ENCODE data around the gene CST2.
A peak's percentile ranks its signal among the peaks of the same experiment; 100 is the strongest.
"Not testable (repeated sequence)": the region's sequence is repeated elsewhere in the genome, so short reads cannot be mapped to it uniquely, and the experiment has no call there.

Gene CST2

DNA sequence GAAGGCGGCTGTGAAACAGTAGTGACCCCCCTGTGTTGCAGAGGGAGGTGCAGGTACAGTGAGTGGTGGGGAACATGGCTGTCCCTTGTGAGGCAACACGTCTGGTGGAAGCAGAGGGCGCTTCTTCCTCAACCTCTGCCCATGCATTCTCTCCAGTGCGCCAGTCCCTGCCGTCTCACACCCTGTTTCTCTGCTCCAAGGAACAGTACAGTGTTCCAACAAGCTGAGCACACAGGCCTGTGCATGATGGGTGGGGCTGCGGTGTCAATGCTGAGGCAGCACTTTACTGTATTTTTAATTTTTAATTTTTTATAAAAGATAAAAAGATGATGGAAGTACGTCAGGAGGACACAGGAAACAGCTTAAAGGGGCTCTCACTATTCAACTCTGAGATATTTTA is 32.5 kb downstream of the CST2 start:
- no peak overlapping the region for H3K9ac ChIP-seq (ENCODE audit: low read length)
- no peak overlapping the region for H3K56ac ChIP-seq (ENCODE audit: low read length)
- no peak for DNase-seq
- H2BK120ac ChIP-seq (ENCODE audit: low read depth, low read length): no peak overlapping the region
- no peak overlapping the region for H3K23ac ChIP-seq (ENCODE audit: low read length)
- no peaks in the 10 kb centered on the region for H3K79me1 ChIP-seq (ENCODE audit: low read length)
- H3K27ac ChIP-seq (ENCODE audit: low read depth, low read length): no peak overlapping the region
- H3K27me3 ChIP-seq (ENCODE audit: insufficient read depth, low read length, poor library complexity): no peaks in the 10 kb centered on the region
- H3K18ac ChIP-seq (ENCODE audit: low read length): no peak overlapping the region
- H3K4ac ChIP-seq (ENCODE audit: low read depth, low read length): no peak overlapping the region
- no peak overlapping the region for H4K5ac ChIP-seq (ENCODE audit: low read length)
- H4K8ac ChIP-seq (ENCODE audit: low read depth, low read length): no peak overlapping the region
- no peaks in the 10 kb centered on the region for H3K36me3 ChIP-seq (ENCODE audit: control insufficient read depth, insufficient read depth, low read length)
- WGBS (ENCODE audit: extremely low coverage, insufficient coverage, low lambda C conversion rate): no CpG with 5 or more reads among the region's 7 CpGs
- no peak overlapping the region for H3K4me3 ChIP-seq (ENCODE audit: low read length)
- H2BK5ac ChIP-seq (ENCODE audit: low read length): no peak overlapping the region
- H3K4me2 ChIP-seq (ENCODE audit: low read length): no peak overlapping the region
- H3K79me2 ChIP-seq (ENCODE audit: control insufficient read depth, insufficient read depth, low read length): no peaks in the 10 kb centered on the region
- no peak overlapping the region for H2AK5ac ChIP-seq (ENCODE audit: low read length)
- no peaks in the 10 kb centered on the region for H3K4me1 ChIP-seq (ENCODE audit: control insufficient read depth, low read depth, low read length)
- H2BK15ac ChIP-seq (replicated peaks; ENCODE audit: low read depth): no peak overlapping the region

DNA sequence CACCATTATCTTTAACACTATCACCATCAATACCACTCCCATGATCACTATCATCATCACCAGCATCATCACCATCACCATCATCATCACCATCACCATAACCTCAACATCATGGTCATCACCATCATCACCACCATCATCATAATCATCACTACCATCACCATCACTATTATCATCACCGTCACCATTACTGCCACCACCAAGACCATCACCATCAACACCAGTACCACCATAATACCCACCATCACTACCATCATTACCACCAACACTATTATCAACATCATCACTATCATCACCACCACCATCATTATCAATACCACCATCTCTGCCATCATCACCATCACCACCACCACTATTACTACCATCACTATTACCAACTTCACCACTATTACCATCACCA is 43.1 kb downstream of the CST2 start:
- Histone ChIP-seq H3K27me3 (ENCODE audit: insufficient read depth, low read length, poor library complexity) (no peaks in the 10 kb centered on the region), H2BK120ac (ENCODE audit: low read depth, low read length) (no peak overlapping the region), H3K4ac (ENCODE audit: low read depth, low read length) (no peak overlapping the region), H3K4me1 (ENCODE audit: control insufficient read depth, low read depth, low read length) (no peaks in the 10 kb centered on the region), H3K9ac (ENCODE audit: low read length) (no peak overlapping the region), H2BK5ac (ENCODE audit: low read length) (no peak overlapping the region), H4K8ac (ENCODE audit: low read depth, low read length) (no peak overlapping the region), H3K79me2 (ENCODE audit: control insufficient read depth, insufficient read depth, low read length) (no peaks in the 10 kb centered on the region), H3K4me2 (ENCODE audit: low read length) (no peak overlapping the region), H2BK15ac (replicated peaks; ENCODE audit: low read depth) (no peak overlapping the region), H3K56ac (ENCODE audit: low read length) (no peak overlapping the region), H4K5ac (ENCODE audit: low read length) (no peak overlapping the region), H3K4me3 (ENCODE audit: low read length) (no peak overlapping the region), H3K79me1 (ENCODE audit: low read length) (no peaks in the 10 kb centered on the region), H3K18ac (ENCODE audit: low read length) (no peak overlapping the region), H3K27ac (ENCODE audit: low read depth, low read length) (no peak overlapping the region), H3K36me3 (ENCODE audit: control insufficient read depth, insufficient read depth, low read length) (no peaks in the 10 kb centered on the region), H2AK5ac (ENCODE audit: low read length) (no peak overlapping the region), H3K23ac (ENCODE audit: low read length) (no peak overlapping the region)
- no CpG with 5 or more reads among the region's 1 CpG for WGBS (ENCODE audit: extremely low coverage, insufficient coverage, low lambda C conversion rate)
- no peak for DNase-seq

DNA sequence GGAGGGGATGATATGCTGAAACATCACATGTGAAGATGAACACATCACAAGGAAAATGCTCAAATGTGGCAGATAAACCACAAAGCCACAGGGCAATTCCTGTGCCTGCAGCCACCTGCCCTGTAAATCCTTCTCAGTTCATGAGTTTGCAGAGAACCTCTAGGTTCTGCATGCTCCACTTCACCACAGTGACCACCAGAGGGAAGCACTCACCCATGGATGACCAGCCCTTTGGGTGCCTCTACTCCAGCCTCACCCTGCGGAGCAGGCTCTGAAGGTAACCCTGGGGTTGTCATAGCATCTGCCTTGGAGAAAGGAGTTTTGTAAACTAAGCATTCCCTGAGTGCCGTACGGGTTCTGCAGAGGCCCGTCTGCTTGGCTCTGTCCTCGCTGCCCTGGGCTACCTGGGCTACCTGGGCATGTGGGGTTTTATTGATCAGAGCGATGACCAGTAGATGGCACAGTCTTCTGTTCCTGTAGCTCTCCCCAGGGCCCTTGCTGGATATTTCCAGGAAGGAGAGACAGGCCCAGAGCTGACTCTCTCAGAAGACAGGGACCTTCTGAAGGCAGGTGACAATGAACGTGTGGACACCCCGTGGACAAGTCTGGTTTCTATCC is 44.1 kb downstream of the CST2 start:
- Histone ChIP-seq H3K4me3 (ENCODE audit: low read length) (no peak overlapping the region), H4K5ac (ENCODE audit: low read length) (no peak overlapping the region), H3K4me2 (ENCODE audit: low read length) (no peak overlapping the region), H3K79me2 (ENCODE audit: control insufficient read depth, insufficient read depth, low read length) (no peaks in the 10 kb centered on the region), H2BK5ac (ENCODE audit: low read length) (no peak overlapping the region), H2BK15ac (replicated peaks; ENCODE audit: low read depth) (no peak overlapping the region), H2AK5ac (ENCODE audit: low read length) (no peak overlapping the region), H3K27ac (ENCODE audit: low read depth, low read length) (no peak overlapping the region), H3K4ac (ENCODE audit: low read depth, low read length) (no peak overlapping the region), H3K36me3 (ENCODE audit: control insufficient read depth, insufficient read depth, low read length) (no peaks in the 10 kb centered on the region), H3K79me1 (ENCODE audit: low read length) (no peaks in the 10 kb centered on the region), H3K23ac (ENCODE audit: low read length) (no peak overlapping the region), H2BK120ac (ENCODE audit: low read depth, low read length) (no peak overlapping the region), H3K18ac (ENCODE audit: low read length) (no peak overlapping the region), H3K56ac (ENCODE audit: low read length) (no peak overlapping the region), H4K8ac (ENCODE audit: low read depth, low read length) (no peak overlapping the region), H3K4me1 (ENCODE audit: control insufficient read depth, low read depth, low read length) (no peaks in the 10 kb centered on the region), H3K27me3 (ENCODE audit: insufficient read depth, low read length, poor library complexity) (no peaks in the 10 kb centered on the region), H3K9ac (ENCODE audit: low read length) (no peak overlapping the region)
- DNase-seq: peak; percentile 78
- no CpG with 5 or more reads among the region's 8 CpGs for WGBS (ENCODE audit: extremely low coverage, insufficient coverage, low lambda C conversion rate)

DNA sequence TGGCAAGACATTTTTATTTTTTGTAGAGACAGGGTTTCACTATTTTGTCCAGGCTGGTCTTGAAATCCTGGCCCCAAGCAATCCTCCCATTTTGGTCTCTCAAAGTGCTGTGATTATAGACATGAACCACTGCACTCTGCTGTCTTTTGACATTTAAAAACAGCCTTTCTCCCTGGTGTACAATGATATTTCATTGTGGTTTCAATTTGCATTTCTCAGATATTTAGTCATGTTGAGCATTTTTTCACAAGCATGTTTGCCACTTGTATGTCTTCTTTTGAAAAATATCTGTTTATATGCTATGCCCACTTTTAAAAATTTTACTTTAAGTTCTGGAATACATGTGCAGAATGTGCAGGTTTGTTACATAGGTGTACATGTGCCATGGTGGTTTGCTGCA is 47.9 kb downstream of the CST2 start:
- not testable (repeated sequence) for H3K56ac ChIP-seq (ENCODE audit: low read length)

DNA sequence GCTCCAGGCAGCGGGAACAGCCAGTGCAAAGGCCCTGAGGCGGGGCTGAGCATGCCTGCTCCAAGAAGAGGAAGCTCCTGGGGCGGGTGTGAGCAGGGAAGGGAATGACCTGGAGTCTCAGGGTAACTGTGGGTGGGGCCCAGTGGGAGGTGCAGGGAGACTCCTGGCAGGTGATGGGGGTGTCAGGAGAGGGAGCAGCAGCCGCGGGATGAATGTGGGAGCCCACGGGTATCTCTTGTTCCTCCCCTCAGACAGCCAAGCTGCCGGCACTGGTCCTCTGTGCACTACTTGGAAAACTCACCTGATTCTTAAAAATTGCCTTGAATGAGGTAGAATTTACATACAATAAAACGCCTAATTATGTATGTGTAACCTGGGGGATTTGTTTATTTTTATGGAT is 49.1 kb downstream of the CST2 start:
- not testable (repeated sequence) for H3K9ac ChIP-seq (ENCODE audit: low read length); H2BK15ac ChIP-seq (replicated peaks; ENCODE audit: low read depth); H3K79me1 ChIP-seq (ENCODE audit: low read length); H3K23ac ChIP-seq (ENCODE audit: low read length); H3K4me2 ChIP-seq (ENCODE audit: low read length); H3K79me2 ChIP-seq (ENCODE audit: control insufficient read depth, insufficient read depth, low read length); DNase-seq; H3K4me3 ChIP-seq (ENCODE audit: low read length); H2BK120ac ChIP-seq (ENCODE audit: low read depth, low read length); H3K36me3 ChIP-seq (ENCODE audit: control insufficient read depth, insufficient read depth, low read length); H3K27me3 ChIP-seq (ENCODE audit: insufficient read depth, low read length, poor library complexity); H3K27ac ChIP-seq (ENCODE audit: low read depth, low read length); H3K4me1 ChIP-seq (ENCODE audit: control insufficient read depth, low read depth, low read length); H4K5ac ChIP-seq (ENCODE audit: low read length); H3K18ac ChIP-seq (ENCODE audit: low read length); H2AK5ac ChIP-seq (ENCODE audit: low read length); H3K4ac ChIP-seq (ENCODE audit: low read depth, low read length); H4K8ac ChIP-seq (ENCODE audit: low read depth, low read length); H2BK5ac ChIP-seq (ENCODE audit: low read length); H3K56ac ChIP-seq (ENCODE audit: low read length)
- WGBS (ENCODE audit: extremely low coverage, insufficient coverage, low lambda C conversion rate): no CpG with 5 or more reads among the region's 8 CpGs

More for the DNA sequence above, 47.9 kb downstream of the CST2 start:
- not testable (repeated sequence) for H4K8ac ChIP-seq (ENCODE audit: low read depth, low read length); H3K4ac ChIP-seq (ENCODE audit: low read depth, low read length); H3K9ac ChIP-seq (ENCODE audit: low read length); H2AK5ac ChIP-seq (ENCODE audit: low read length); H3K79me1 ChIP-seq (ENCODE audit: low read length); H3K27ac ChIP-seq (ENCODE audit: low read depth, low read length); H3K36me3 ChIP-seq (ENCODE audit: control insufficient read depth, insufficient read depth, low read length); H3K18ac ChIP-seq (ENCODE audit: low read length); H2BK5ac ChIP-seq (ENCODE audit: low read length); DNase-seq; H3K4me1 ChIP-seq (ENCODE audit: control insufficient read depth, low read depth, low read length); H3K79me2 ChIP-seq (ENCODE audit: control insufficient read depth, insufficient read depth, low read length); H3K23ac ChIP-seq (ENCODE audit: low read length); H2BK15ac ChIP-seq (replicated peaks; ENCODE audit: low read depth); H3K4me2 ChIP-seq (ENCODE audit: low read length); H3K27me3 ChIP-seq (ENCODE audit: insufficient read depth, low read length, poor library complexity); H2BK120ac ChIP-seq (ENCODE audit: low read depth, low read length); H4K5ac ChIP-seq (ENCODE audit: low read length); H3K4me3 ChIP-seq (ENCODE audit: low read length)

DNA sequence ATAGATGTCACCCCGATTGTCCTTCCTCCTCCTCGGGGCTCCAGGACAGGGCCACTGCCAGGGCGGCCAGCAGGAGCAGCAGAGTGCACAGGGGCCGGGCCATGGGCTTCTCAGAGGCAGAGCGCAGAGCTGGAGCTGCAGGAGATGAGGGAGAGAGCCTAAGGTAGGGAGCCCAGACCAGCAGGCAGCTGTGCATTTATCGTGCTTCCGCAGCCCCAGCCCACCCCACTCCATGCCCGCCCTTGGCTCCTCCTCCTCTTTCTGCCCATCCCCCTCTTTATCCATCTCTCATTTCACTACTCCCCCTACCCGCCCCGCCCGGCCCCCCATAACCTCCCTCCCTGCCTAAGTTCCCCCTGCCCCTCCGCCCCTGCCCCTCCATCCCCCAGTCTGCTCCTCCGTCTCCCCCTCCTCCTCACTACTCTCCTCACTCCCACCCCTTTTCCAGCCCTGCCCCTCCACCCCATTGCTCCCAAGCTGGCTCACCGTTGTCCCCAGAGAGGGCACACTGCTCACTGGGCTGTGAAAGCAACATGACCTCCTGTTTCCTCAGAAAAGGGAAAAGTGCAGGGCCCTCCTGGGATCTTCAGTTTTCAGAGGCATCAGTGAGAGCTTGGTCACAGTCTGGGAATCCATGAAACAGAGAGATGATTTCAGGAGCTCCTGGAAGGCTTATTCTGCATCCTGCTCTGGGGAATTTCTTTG is 50.3 kb downstream of the CST2 start:
- Histone ChIP-seq H3K56ac (ENCODE audit: low read length) (peak overlapping the region; percentile 71), H3K18ac (ENCODE audit: low read length) (no peak overlapping the region), H4K5ac (ENCODE audit: low read length) (no peak overlapping the region), H4K8ac (ENCODE audit: low read depth, low read length) (no peak overlapping the region), H2AK5ac (ENCODE audit: low read length) (peak overlapping the region; percentile 74), H3K4ac (ENCODE audit: low read depth, low read length) (no peak overlapping the region), H2BK120ac (ENCODE audit: low read depth, low read length) (no peak overlapping the region), H3K79me1 (ENCODE audit: low read length) (no peaks in the 10 kb centered on the region), H3K4me1 (ENCODE audit: control insufficient read depth, low read depth, low read length) (no peaks in the 10 kb centered on the region), H2BK15ac (replicated peaks; ENCODE audit: low read depth) (no peak overlapping the region), H3K23ac (ENCODE audit: low read length) (no peak overlapping the region), H3K79me2 (ENCODE audit: control insufficient read depth, insufficient read depth, low read length) (no peaks in the 10 kb centered on the region), H2BK5ac (ENCODE audit: low read length) (no peak overlapping the region), H3K9ac (ENCODE audit: low read length) (peak overlapping the region; percentile 8), H3K27me3 (ENCODE audit: insufficient read depth, low read length, poor library complexity) (no peaks in the 10 kb centered on the region), H3K27ac (ENCODE audit: low read depth, low read length) (no peak overlapping the region), H3K4me2 (ENCODE audit: low read length) (no peak overlapping the region), H3K36me3 (ENCODE audit: control insufficient read depth, insufficient read depth, low read length) (no peaks in the 10 kb centered on the region), H3K4me3 (ENCODE audit: low read length) (no peak overlapping the region)
- no CpG with 5 or more reads among the region's 14 CpGs for WGBS (ENCODE audit: extremely low coverage, insufficient coverage, low lambda C conversion rate)
- peak; percentile 41 for DNase-seq

All from mesendoderm (in vitro differentiated cells).